Measurements from ENCODE around the gene TMEM234. TPM values are rescaled to one million over a fixed set of nuclear protein-coding genes. Genes with fewer than 3 reads are reported as not detected.

Gene TMEM234
- total RNA-seq, 1 experiment from 2014 or later: 23.3 TPM

DNA sequence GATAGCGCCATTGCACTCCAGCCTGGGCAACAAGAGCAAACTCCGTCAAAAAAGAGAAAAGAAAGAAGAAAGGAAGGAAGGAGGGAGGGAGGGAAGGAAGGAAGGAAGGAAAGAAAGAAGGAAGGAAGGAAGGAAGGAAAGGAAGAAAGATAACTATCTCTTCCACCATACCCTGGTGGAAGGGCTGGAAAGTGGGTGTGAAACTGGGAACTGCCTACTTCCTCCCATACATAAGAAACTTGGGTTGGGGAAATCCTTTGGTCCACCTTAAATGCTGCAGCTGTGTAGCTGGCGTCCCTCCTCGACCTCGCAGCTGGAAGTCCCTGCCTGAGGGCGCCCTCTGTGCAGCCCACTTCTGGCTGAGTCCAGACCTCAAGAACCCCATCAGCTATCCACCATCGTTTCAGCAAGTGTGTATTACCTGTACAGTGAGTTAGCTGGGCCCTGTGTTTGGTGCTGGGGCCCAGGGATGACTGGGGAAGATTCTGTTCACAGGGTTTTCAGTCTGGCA is 20.2 kb upstream of the TMEM234 start:
- intact Hi-C loops (cut with micrococcal nuclease; ENCODE audit: unreplicated experiment): no loop called here
- DNase-seq (ENCODE audit: low read depth, low spot score) (no peak), ATAC-seq (peak; percentile 12)
- no peak overlapping the region for H3K4me3 ChIP-seq (ENCODE audit: low read depth in 2 of 2, low read length in 2 of 2)
- TF ChIP-seq SIN3A (IDR thresholded peaks at IDR 0.05; ENCODE audit: borderline replicate concordance, insufficient read depth, low read depth, low read length) (no peak), TCF7L2 (IDR thresholded peaks at IDR 0.05; ENCODE audit: low read depth, low read length) (no peak), POLR2AphosphoS5 (IDR thresholded peaks at IDR 0.05; ENCODE audit: low read depth, low read length) (peak; percentile 38; the same call in 1 of the 2 replicates)
- no peaks in the 10 kb centered on the region for H3K9me3 ChIP-seq (ENCODE audit: control insufficient read depth, insufficient read depth, low read depth, low read length)
- peak overlapping the region; percentile 57 for H3K27ac ChIP-seq (ENCODE audit: low read length)
- ChIA-PET POLR2A (interaction anchor here (0.6 kb wide), 1 partner anchor 16 kb away, joined by 6 read pairs; no protein-coding TSS in a partner anchor), CTCF (interaction anchor here (1.0 kb wide), 1 partner anchor 27 kb away, joined by 3 read pairs; no protein-coding TSS in a partner anchor)
- H3K36me3 ChIP-seq (ENCODE audit: control insufficient read depth, insufficient read depth, low read length): no peaks in the 10 kb centered on the region
- H3K4me1 ChIP-seq (ENCODE audit: control insufficient read depth, insufficient read depth, low read length): peaks cover 12% of the 10 kb centered on the region
- in situ Hi-C loops (cut with HindIII; ENCODE audit: low pct_unique_long_range_greater_than_20kb, low sequenced_read_pairs): no loop called here
- H3K27me3 ChIP-seq (ENCODE audit: control insufficient read depth, insufficient read depth, low read length): no peaks in the 10 kb centered on the region
- BruUV-seq (replicated peaks): TSS peak; percentile 89

GRCh38 chr1:32241001-32241763 is 19.0 kb upstream of the TMEM234 start:
- DNase-seq (ENCODE audit: low read depth, low spot score) (no peak), ATAC-seq (peak; percentile 73)
- TF ChIP-seq TCF7L2 (IDR thresholded peaks at IDR 0.05; ENCODE audit: low read depth, low read length): 0 out of 2 replicates have a peak, but pooled peaks have one; percentile 37
- TF ChIP-seq CTCF (IDR thresholded peaks at IDR 0.05): peak; percentile 12; the same call in 1 of the 2 replicates
- TF ChIP-seq POLR2AphosphoS5 (IDR thresholded peaks at IDR 0.05; ENCODE audit: low read depth, low read length): no peak
- Histone ChIP-seq H3K27ac (ENCODE audit: low read length) (peak overlapping the region; percentile 82), H3K4me1 (ENCODE audit: control insufficient read depth, insufficient read depth, low read length) (peaks cover 12% of the 10 kb centered on the region), H3K9me3 (ENCODE audit: control insufficient read depth, insufficient read depth, low read depth, low read length) (no peaks in the 10 kb centered on the region), H3K36me3 (ENCODE audit: control insufficient read depth, insufficient read depth, low read length) (no peaks in the 10 kb centered on the region), H3K4me3 (ENCODE audit: low read depth in 2 of 2, low read length in 2 of 2) (peak overlapping the region; percentile 60 to 90), H3K27me3 (ENCODE audit: control insufficient read depth, insufficient read depth, low read length) (no peaks in the 10 kb centered on the region)
- ChIA-PET POLR2A (interaction anchor here (0.5 to 1.2 kb wide), 5 partner anchors 12 to 40 kb away, joined by 3 to 10 read pairs (median 5); no protein-coding TSS in a partner anchor), CTCF (interaction anchor here (0.6 to 1.9 kb wide), 5 partner anchors 16 to 75 kb away, joined by 3 to 18 read pairs (median 4); no protein-coding TSS in a partner anchor)
- no TSS peak for BruUV-seq (replicated peaks)
- intact Hi-C loops (cut with micrococcal nuclease; ENCODE audit: unreplicated experiment): no loop called here
- in situ Hi-C loops (cut with HindIII; ENCODE audit: low pct_unique_long_range_greater_than_20kb, low sequenced_read_pairs): no loop called here

GRCh38 chr1:32240140-32240951 is 18.2 kb upstream of the TMEM234 start:
- peak overlapping the region; percentile 60 to 90 for H3K4me3 ChIP-seq (ENCODE audit: low read depth in 2 of 2, low read length in 2 of 2)
- no peaks in the 10 kb centered on the region for H3K36me3 ChIP-seq (ENCODE audit: control insufficient read depth, insufficient read depth, low read length)
- no TSS peak for BruUV-seq (replicated peaks)
- no peak for DNase-seq (ENCODE audit: low read depth, low spot score)
- in situ Hi-C loops (cut with HindIII; ENCODE audit: low pct_unique_long_range_greater_than_20kb, low sequenced_read_pairs): no loop called here
- no peaks in the 10 kb centered on the region for H3K9me3 ChIP-seq (ENCODE audit: control insufficient read depth, insufficient read depth, low read depth, low read length)
- TF ChIP-seq TCF7L2 (IDR thresholded peaks at IDR 0.05; ENCODE audit: low read depth, low read length) (no peak), POLR2AphosphoS5 (IDR thresholded peaks at IDR 0.05; ENCODE audit: low read depth, low read length) (peak; percentile 63; the same call in 1 of the 2 replicates), CTCF (IDR thresholded peaks at IDR 0.05) (peak; percentile 72), SIN3A (IDR thresholded peaks at IDR 0.05; ENCODE audit: borderline replicate concordance, insufficient read depth, low read depth, low read length) (peak; percentile 74; the same call in 1 of the 2 replicates)
- TF ChIP-seq, protein P1, sequence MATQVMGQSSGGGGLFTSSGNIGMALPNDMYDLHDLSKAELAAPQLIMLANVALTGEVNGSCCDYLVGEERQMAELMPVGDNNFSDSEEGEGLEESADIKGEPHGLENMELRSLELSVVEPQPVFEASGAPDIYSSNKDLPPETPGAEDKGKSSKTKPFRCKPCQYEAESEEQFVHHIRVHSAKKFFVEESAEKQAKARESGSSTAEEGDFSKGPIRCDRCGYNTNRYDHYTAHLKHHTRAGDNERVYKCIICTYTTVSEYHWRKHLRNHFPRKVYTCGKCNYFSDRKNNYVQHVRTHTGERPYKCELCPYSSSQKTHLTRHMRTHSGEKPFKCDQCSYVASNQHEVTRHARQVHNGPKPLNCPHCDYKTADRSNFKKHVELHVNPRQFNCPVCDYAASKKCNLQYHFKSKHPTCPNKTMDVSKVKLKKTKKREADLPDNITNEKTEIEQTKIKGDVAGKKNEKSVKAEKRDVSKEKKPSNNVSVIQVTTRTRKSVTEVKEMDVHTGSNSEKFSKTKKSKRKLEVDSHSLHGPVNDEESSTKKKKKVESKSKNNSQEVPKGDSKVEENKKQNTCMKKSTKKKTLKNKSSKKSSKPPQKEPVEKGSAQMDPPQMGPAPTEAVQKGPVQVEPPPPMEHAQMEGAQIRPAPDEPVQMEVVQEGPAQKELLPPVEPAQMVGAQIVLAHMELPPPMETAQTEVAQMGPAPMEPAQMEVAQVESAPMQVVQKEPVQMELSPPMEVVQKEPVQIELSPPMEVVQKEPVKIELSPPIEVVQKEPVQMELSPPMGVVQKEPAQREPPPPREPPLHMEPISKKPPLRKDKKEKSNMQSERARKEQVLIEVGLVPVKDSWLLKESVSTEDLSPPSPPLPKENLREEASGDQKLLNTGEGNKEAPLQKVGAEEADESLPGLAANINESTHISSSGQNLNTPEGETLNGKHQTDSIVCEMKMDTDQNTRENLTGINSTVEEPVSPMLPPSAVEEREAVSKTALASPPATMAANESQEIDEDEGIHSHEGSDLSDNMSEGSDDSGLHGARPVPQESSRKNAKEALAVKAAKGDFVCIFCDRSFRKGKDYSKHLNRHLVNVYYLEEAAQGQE (IDR thresholded peaks at IDR 0.05; ENCODE audit: insufficient read depth in 1 of 2, low read depth in 2 of 2, low read length in 1 of 2): no peak
- peak; percentile 76 for ATAC-seq
- peaks cover 12% of the 10 kb centered on the region for H3K4me1 ChIP-seq (ENCODE audit: control insufficient read depth, insufficient read depth, low read length)
- H3K27ac ChIP-seq (ENCODE audit: low read length): peak overlapping the region; percentile 82
- intact Hi-C loops (cut with micrococcal nuclease; ENCODE audit: unreplicated experiment): no loop called here
- no peaks in the 10 kb centered on the region for H3K27me3 ChIP-seq (ENCODE audit: control insufficient read depth, insufficient read depth, low read length)
- CTCF ChIA-PET: interaction anchor here (0.6 to 1.9 kb wide), 4 partner anchors 24 to 76 kb away, joined by 4 to 18 read pairs (median 8); no protein-coding TSS in a partner anchor
- POLR2A ChIA-PET: interaction anchor here (0.7 to 1.2 kb wide), 4 partner anchors 13 to 486 kb away, joined by 3 to 7 read pairs (median 4); no protein-coding TSS in a partner anchor

Data from Panc1 (cell line).